Type B pancreatic cell (in vitro differentiated cells): Measurements from ENCODE around the gene PPIB. TPM values are rescaled to one million over a fixed set of nuclear protein-coding genes. Genes with fewer than 3 reads are reported as not detected.
A peak's percentile ranks its signal among the peaks of the same experiment; 100 is the strongest.

Source experiments
- DNase-seq: peaks from one replicate; pipeline ENCODE4 v3.0.0; 2021; ENCODE audit warnings: mixed read lengths; ENCODE audit not compliant: unreplicated experiment; ENCODE audit errors: extremely low spot score
- H3K27ac Mint-ChIP-seq: 2 replicates; pipeline ENCODE4 v1.8.0; 2021; ENCODE audit warnings: mild to moderate bottlenecking, mixed read lengths
- H3K27me3 Mint-ChIP-seq: 2 replicates; pipeline ENCODE4 v1.8.0; 2021; ENCODE audit warnings: mixed read lengths
- H3K36me3 Mint-ChIP-seq: 2 replicates; pipeline ENCODE4 v1.8.0; 2021; ENCODE audit warnings: mixed read lengths
- H3K4me1 Mint-ChIP-seq: one replicate; pipeline ENCODE4 v1.8.0; 2021; ENCODE audit warnings: mixed read lengths; ENCODE audit not compliant: unreplicated experiment
- H3K4me3 Mint-ChIP-seq: 2 replicates; pipeline ENCODE4 v1.8.0; 2021; ENCODE audit warnings: mild to moderate bottlenecking, mixed read lengths
- H3K9me3 Mint-ChIP-seq: 2 replicates; pipeline ENCODE4 v1.8.0; 2021; ENCODE audit warnings: mixed read lengths
- CTCF ChIP-seq: fragments of 200-600 bp; sonication (generic); conservative IDR thresholded peaks from 2 replicates; pipeline ENCODE4 v1.5.0; 2021; ENCODE audit warnings: antibody characterized with exemption, mild to moderate bottlenecking
- total RNA-seq: library from RNA; stranded (reverse); gene quantifications from 2 replicates; pipeline ENCODE4 v1.2.1, GENCODE V29; 2021; ENCODE audit warnings: low replicate concordance

Gene PPIB
- total RNA-seq, 1 donor from 2014 or later: 551 TPM

DNA sequence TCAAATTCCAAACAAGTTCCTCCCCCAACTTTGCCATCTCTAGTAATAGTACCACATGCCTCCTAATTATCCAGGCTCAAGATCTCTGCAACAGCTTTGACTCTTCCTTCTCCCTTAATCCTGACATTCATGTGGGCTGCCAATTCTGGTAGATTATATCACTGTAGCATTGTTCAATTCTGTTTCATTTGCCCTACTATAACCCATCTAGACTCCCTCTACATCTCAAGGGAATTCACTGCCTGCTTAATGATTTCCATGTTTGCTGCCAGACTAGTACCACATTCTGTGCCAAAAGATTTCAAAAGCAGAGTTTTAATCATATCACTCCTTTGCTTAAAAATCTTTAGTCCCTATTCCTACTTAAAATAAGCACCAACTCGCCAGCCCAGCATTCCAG, 34.6 kb upstream of the PPIB start:
- no peaks in the 10 kb centered on the region for H3K27me3 Mint-ChIP-seq
- H3K9me3 Mint-ChIP-seq: no peaks in the 10 kb centered on the region
- peaks cover 8% of the 10 kb centered on the region for H3K4me1 Mint-ChIP-seq
- H3K27ac Mint-ChIP-seq: no peak overlapping the region
- DNase-seq: no peak
- H3K36me3 Mint-ChIP-seq: peaks cover 15% of the 10 kb centered on the region
- no peak for TF ChIP-seq CTCF
- no peak overlapping the region for H3K4me3 Mint-ChIP-seq

GRCh38 chr15:64193971-64194370, 31.1 kb upstream of the PPIB start:
- Mint-ChIP-seq H3K27me3 (no peaks in the 10 kb centered on the region), H3K4me1 (peaks cover 8% of the 10 kb centered on the region), H3K9me3 (no peaks in the 10 kb centered on the region), H3K4me3 (no peak overlapping the region), H3K36me3 (peaks cover 10% of the 10 kb centered on the region), H3K27ac (no peak overlapping the region)
- DNase-seq: no peak
- no peak for TF ChIP-seq CTCF

- Mint-ChIP-seq H3K36me3 (peaks cover 10% of the 10 kb centered on the region), H3K4me3 (no peak overlapping the region), H3K4me1 (peaks cover 14% of the 10 kb centered on the region), H3K27ac (no peak overlapping the region), H3K9me3 (no peaks in the 10 kb centered on the region), H3K27me3 (no peaks in the 10 kb centered on the region)
- no peak for TF ChIP-seq CTCF
- no peak for DNase-seq
These were observed 29.4 kb upstream of the PPIB start for GRCh38 chr15:64191971-64192830.

DNA sequence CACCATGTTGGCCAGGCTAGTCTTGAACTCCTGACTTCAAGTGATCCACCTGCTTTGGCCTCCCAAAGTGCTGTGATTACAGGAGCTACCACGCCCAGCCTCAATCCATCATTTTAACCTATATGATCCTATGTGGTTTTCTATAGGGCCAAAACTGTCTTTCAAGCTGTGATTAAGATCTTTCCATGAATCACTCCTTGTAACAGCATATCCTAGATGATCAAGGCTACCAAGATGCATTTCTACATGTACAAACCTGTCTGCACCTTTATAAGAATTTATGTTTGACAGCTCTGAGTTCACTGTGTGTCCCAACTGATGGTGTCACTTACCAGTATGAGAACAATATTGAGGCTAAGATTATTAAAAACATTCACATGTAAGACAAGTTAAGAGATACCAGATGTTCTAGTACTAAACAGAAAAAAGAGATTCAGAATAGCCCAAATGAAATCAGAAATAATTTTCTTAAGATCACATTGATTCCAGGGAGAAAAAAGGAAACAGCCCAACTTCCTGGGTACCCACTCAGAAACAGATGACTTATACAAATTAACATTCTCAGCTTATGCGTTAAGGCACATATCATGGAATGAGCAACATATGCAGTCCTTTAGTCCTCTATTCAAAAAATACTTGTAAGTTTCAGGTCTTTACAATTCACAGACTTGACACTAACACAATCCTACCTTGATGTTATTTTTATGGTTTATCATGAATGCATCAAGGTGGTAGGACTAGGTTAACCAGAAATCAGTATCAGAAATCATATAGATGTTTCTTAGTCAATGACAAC, 24.8 kb upstream of the PPIB start:
- no peaks in the 10 kb centered on the region for H3K9me3 Mint-ChIP-seq
- TF ChIP-seq CTCF: no peak
- H3K4me1 Mint-ChIP-seq: peaks cover 20% of the 10 kb centered on the region
- no peak for DNase-seq
- H3K4me3 Mint-ChIP-seq: no peak overlapping the region
- peaks cover 9% of the 10 kb centered on the region for H3K36me3 Mint-ChIP-seq
- H3K27ac Mint-ChIP-seq: peak overlapping the region; percentile 23
- no peaks in the 10 kb centered on the region for H3K27me3 Mint-ChIP-seq

- Mint-ChIP-seq H3K9me3 (no peaks in the 10 kb centered on the region), H3K4me3 (no peak overlapping the region), H3K27me3 (no peaks in the 10 kb centered on the region), H3K36me3 (peaks cover 9% of the 10 kb centered on the region), H3K4me1 (peaks cover 21% of the 10 kb centered on the region), H3K27ac (no peak overlapping the region)
- no peak for TF ChIP-seq CTCF
- no peak for DNase-seq
These were observed 22.5 kb upstream of the PPIB start for GRCh38 chr15:64185146-64185911.
